Natural killer cell (primary cell): ENCODE results near the gene WNT7A. TPM values are rescaled to one million over a fixed set of nuclear protein-coding genes. Genes with fewer than 3 reads are reported as not detected.

Experiments
- ATAC-seq, 3 donors: fragments of 150-1000 bp in 2 of 3; fragments of 200-7000 bp in 1 of 3; cut with Tn5 transposase; 1 replicate in 1 of 3; 2 replicates in 2 of 3; pipeline ENCODE4 v1.10.0; 2021; ENCODE audit warnings: mild to moderate bottlenecking in 2 of 3, moderate library complexity in 2 of 3
- DNase-seq, 2 donors: peaks; one replicate each; pipeline versions ENCODE4 v3.0.0 to v3.0.0-alpha.2; 2013 to 2021; ENCODE audit warnings: mixed read lengths in 1 of 2
- H3K27ac ChIP-seq: one replicate; pipeline ENCODE4 v1.5.1; 2013; ENCODE audit warnings: mild to moderate bottlenecking, low read length
- H3K27me3 ChIP-seq: one replicate; pipeline ENCODE4 v1.6.1; 2013; ENCODE audit warnings: low read length; ENCODE audit not compliant: control insufficient read depth, insufficient read depth
- H3K36me3 ChIP-seq: one replicate; pipeline ENCODE4 v1.6.1; 2013; ENCODE audit warnings: low read length; ENCODE audit not compliant: control insufficient read depth, insufficient read depth
- H3K4me1 ChIP-seq: one replicate; pipeline ENCODE4 v1.6.1; 2013; ENCODE audit warnings: low read length; ENCODE audit not compliant: control insufficient read depth, insufficient read depth
- H3K4me3 ChIP-seq: one replicate; pipeline ENCODE4 v1.5.1; 2013; ENCODE audit warnings: low read length
- H3K9me3 ChIP-seq: one replicate; pipeline ENCODE4 v1.6.1; 2013; ENCODE audit warnings: low read length; ENCODE audit not compliant: control insufficient read depth, insufficient read depth
- H3K27ac Mint-ChIP-seq, 2 donors: one replicate each; pipeline ENCODE4 v1.8.0; 2022; ENCODE audit warnings: mild to moderate bottlenecking in 2 of 2, mixed read lengths in 2 of 2, moderate library complexity in 1 of 2
- H3K27me3 Mint-ChIP-seq, 2 donors: one replicate each; pipeline ENCODE4 v1.8.0; 2022; ENCODE audit warnings: low read depth in 2 of 2, mixed read lengths in 2 of 2
- H3K36me3 Mint-ChIP-seq: one replicate; pipeline ENCODE4 v1.8.0; 2022; ENCODE audit warnings: mixed read lengths
- H3K4me1 Mint-ChIP-seq, 2 donors: one replicate each; pipeline ENCODE4 v1.8.0; 2022; ENCODE audit warnings: mixed read lengths in 2 of 2
- H3K4me3 Mint-ChIP-seq: one replicate; pipeline ENCODE4 v1.8.0; 2022; ENCODE audit warnings: mild to moderate bottlenecking, moderate library complexity, mixed read lengths
- H3K9me3 Mint-ChIP-seq, 2 donors: one replicate each; pipeline ENCODE4 v1.8.0; 2022; ENCODE audit warnings: mixed read lengths in 2 of 2
- CTCF ChIP-seq: fragments of 200-600 bp; IDR thresholded peaks from one replicate; pipeline ENCODE4 v1.8.0; 2022; ENCODE audit warnings: antibody characterized with exemption
- WGBS: methylation state at CpG from one replicate; pipeline ENCODE4 v1.1.7; 2013; ENCODE audit warnings: missing lambda C conversion rate; ENCODE audit not compliant: insufficient coverage; 5-methylcytosine and 5-hydroxymethylcytosine counted together
- intact Hi-C: fragments of 100-400 bp; cut with micrococcal nuclease; formaldehyde crosslinking; loops from one replicate; pipeline ENCODE4 v1.14.2; 2022
- total RNA-seq, 4 donors: library from RNA; stranded (reverse); fragments of 120-200 nt in 1 of 4; gene quantifications; one replicate each; pipeline versions ENCODE4 v1.2.3 to v1.2.4, GENCODE V29; 2013 to 2022

Gene WNT7A
- total RNA-seq, 3 donors from 2014 or later (not counting 1 experiment from before 2014, with no cell fraction given) = 0.18 to 0.45 TPM; not detected in 1

GRCh38 chr3:13833506-13834257 is 46.2 kb downstream of the WNT7A start:
- Histone ChIP-seq H3K4me1 (no peaks in the 10 kb centered on the region), H3K36me3 (no peaks in the 10 kb centered on the region), H3K4me3 (no peak overlapping the region), H3K9me3 (no peaks in the 10 kb centered on the region), H3K27ac (no peak overlapping the region), H3K27me3 (no peaks in the 10 kb centered on the region)
- H3K27ac Mint-ChIP-seq = no peak overlapping the region
- H3K27me3 Mint-ChIP-seq = peaks cover 0 to 16% of the 10 kb centered on the region in 2 donors
- no peaks in the 10 kb centered on the region for H3K9me3 Mint-ChIP-seq
- DNase-seq = no peak
- ATAC-seq = peak in 1 of 3 donors; percentile 1
- TF ChIP-seq CTCF = no peak
- no peak overlapping the region for H3K4me3 Mint-ChIP-seq
- H3K36me3 Mint-ChIP-seq = no peaks in the 10 kb centered on the region
- peaks cover 0 to 6% of the 10 kb centered on the region in 2 donors for H3K4me1 Mint-ChIP-seq
- WGBS = 85% methylated on average over 9 of the region's 9 CpGs
- intact Hi-C loops = no loop called here

GRCh38 chr3:13832130-13832529 is 47.7 kb downstream of the WNT7A start:
- H3K27ac Mint-ChIP-seq = no peak overlapping the region
- H3K36me3 Mint-ChIP-seq = no peaks in the 10 kb centered on the region
- Histone ChIP-seq H3K27ac (no peak overlapping the region), H3K4me3 (no peak overlapping the region), H3K36me3 (no peaks in the 10 kb centered on the region), H3K9me3 (no peaks in the 10 kb centered on the region), H3K4me1 (no peaks in the 10 kb centered on the region), H3K27me3 (no peaks in the 10 kb centered on the region)
- TF ChIP-seq CTCF = no peak
- no peaks in the 10 kb centered on the region for H3K9me3 Mint-ChIP-seq
- H3K27me3 Mint-ChIP-seq = peaks cover 0 to 16% of the 10 kb centered on the region in 2 donors
- no peak for ATAC-seq
- DNase-seq = no peak
- no peak overlapping the region for H3K4me3 Mint-ChIP-seq
- intact Hi-C loops = no loop called here
- H3K4me1 Mint-ChIP-seq = peaks cover 0 to 6% of the 10 kb centered on the region in 2 donors

- Mint-ChIP-seq H3K27me3 (peaks cover 0 to 16% of the 10 kb centered on the region in 2 donors), H3K27ac (no peak overlapping the region), H3K36me3 (no peaks in the 10 kb centered on the region), H3K4me1 (peaks cover 0 to 6% of the 10 kb centered on the region in 2 donors), H3K9me3 (no peaks in the 10 kb centered on the region), H3K4me3 (no peak overlapping the region)
- intact Hi-C loops = no loop called here
- ATAC-seq (no peak), DNase-seq (no peak)
- Histone ChIP-seq H3K4me1 (no peaks in the 10 kb centered on the region), H3K9me3 (no peaks in the 10 kb centered on the region), H3K36me3 (no peaks in the 10 kb centered on the region), H3K27me3 (no peaks in the 10 kb centered on the region), H3K4me3 (no peak overlapping the region), H3K27ac (no peak overlapping the region)
- WGBS = 88% methylated on average over 8 of the region's 8 CpGs
- no peak for TF ChIP-seq CTCF
These were observed 48.4 kb downstream of the WNT7A start for GRCh38 chr3:13831386-13831996.
